SJSA1 (cell line): ENCODE measurements around the gene ACSM2A. TPM values are rescaled to one million over a fixed set of nuclear protein-coding genes. Genes with fewer than 3 reads are reported as not detected.
"Not testable (repeated sequence)": the region's sequence is repeated elsewhere in the genome, so short reads cannot be mapped to it uniquely, and the experiment has no call there.

Source experiments
- DNase-seq, 2 experiments: peaks; one replicate each; pipeline ENCODE4 v3.0.0-alpha.2; 2015 to 2020; ENCODE audit warnings: low spot score in 2 of 2, low read depth in 1 of 2
- H3K27ac ChIP-seq: fragments of 250-450 bp; sonication (Bioruptor Pico); 2 replicates; pipeline ENCODE4 v1.5.1; 2020; ENCODE audit warnings: mild to moderate bottlenecking, moderate library complexity
- H3K27me3 ChIP-seq: fragments of 250-450 bp; sonication (Bioruptor Pico); replicated peaks from 2 replicates; pipeline ENCODE4 v1.5.1; 2020; ENCODE audit warnings: mild to moderate bottlenecking, moderate library complexity
- H3K36me3 ChIP-seq: fragments of 250-450 bp; sonication (Bioruptor Pico); 2 replicates; pipeline ENCODE4 v1.5.1; 2020; ENCODE audit warnings: mild to moderate bottlenecking
- H3K4me1 ChIP-seq: fragments of 250-450 bp; sonication (Bioruptor Pico); replicated peaks from 2 replicates; pipeline ENCODE4 v1.6.1; 2021; ENCODE audit warnings: mild to moderate bottlenecking
- H3K4me3 ChIP-seq: fragments of 250-450 bp; sonication (Bioruptor Pico); 2 replicates; pipeline ENCODE4 v1.5.1; 2020; ENCODE audit warnings: mild to moderate bottlenecking
- H3K9me3 ChIP-seq: fragments of 250-450 bp; sonication (Bioruptor Pico); replicated peaks from 2 replicates; pipeline ENCODE4 v1.5.1; 2020; ENCODE audit warnings: mild to moderate bottlenecking
- total RNA-seq: library from RNA; depleted of rRNA; stranded (reverse); fragments of >200 nt; shearing (Covaris generic); gene quantifications from 2 replicates; pipeline ENCODE4 v1.2.3, GENCODE V29; 2014

Gene ACSM2A
- total RNA-seq, 1 experiment from 2014 or later: not detected

GRCh38 chr16:20430480-20430879, 20.8 kb upstream of the ACSM2A start:
- DNase-seq, H3K4me3 ChIP-seq, H3K36me3 ChIP-seq, H3K9me3 ChIP-seq, H3K4me1 ChIP-seq, H3K27ac ChIP-seq, H3K27me3 ChIP-seq: not testable (repeated sequence)

- Histone ChIP-seq H3K36me3 (no peaks in the 10 kb centered on the region), H3K4me3 (no peak overlapping the region), H3K9me3 (no peaks in the 10 kb centered on the region), H3K4me1 (no peaks in the 10 kb centered on the region), H3K27me3 (no peaks in the 10 kb centered on the region), H3K27ac (no peak overlapping the region)
- no peak for DNase-seq
Measured at GRCh38 chr16:20430948-20431347, 20.4 kb upstream of the ACSM2A start.

GRCh38 chr16:20438950-20439349, 12.4 kb upstream of the ACSM2A start:
- not testable (repeated sequence) for DNase-seq, H3K27ac ChIP-seq, H3K36me3 ChIP-seq, H3K27me3 ChIP-seq, H3K4me1 ChIP-seq, H3K9me3 ChIP-seq, H3K4me3 ChIP-seq

GRCh38 chr16:20439820-20440231, 11.5 kb upstream of the ACSM2A start:
- DNase-seq, H3K4me3 ChIP-seq: not testable (repeated sequence)

GRCh38 chr16:20440731-20441130, 10.6 kb upstream of the ACSM2A start:
- H3K4me1 ChIP-seq, H3K9me3 ChIP-seq, H3K36me3 ChIP-seq, DNase-seq, H3K27ac ChIP-seq, H3K27me3 ChIP-seq, H3K4me3 ChIP-seq: not testable (repeated sequence)

More at GRCh38 chr16:20439820-20440231, 11.5 kb upstream of the ACSM2A start:
- H3K4me1 ChIP-seq, H3K27me3 ChIP-seq, H3K27ac ChIP-seq, H3K9me3 ChIP-seq, H3K36me3 ChIP-seq: not testable (repeated sequence)

DNA sequence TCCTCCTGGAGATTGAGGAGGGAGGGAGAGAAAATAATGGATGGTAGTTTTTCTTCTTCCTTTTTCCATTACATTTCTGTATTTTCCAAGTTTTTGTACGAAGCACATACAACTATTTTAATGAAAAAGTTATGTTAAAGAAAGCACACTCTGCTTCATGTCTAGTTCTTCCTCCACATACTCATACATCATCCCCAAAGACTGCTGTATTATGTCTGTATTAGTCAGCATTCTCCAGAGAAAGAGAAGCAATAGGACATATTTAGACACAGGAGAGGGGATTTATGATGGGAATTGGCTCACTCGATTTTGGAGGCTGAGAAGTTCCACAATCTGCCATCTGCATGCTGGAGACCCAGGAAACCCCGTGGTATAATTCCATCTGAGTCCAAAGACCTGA, 10.1 kb upstream of the ACSM2A start:
- no peak for DNase-seq
- Histone ChIP-seq H3K27me3 (no peaks in the 10 kb centered on the region), H3K9me3 (no peaks in the 10 kb centered on the region), H3K4me1 (no peaks in the 10 kb centered on the region), H3K36me3 (no peaks in the 10 kb centered on the region), H3K4me3 (no peak overlapping the region), H3K27ac (no peak overlapping the region)

GRCh38 chr16:20441859-20442258, 9.5 kb upstream of the ACSM2A start:
- not testable (repeated sequence) for DNase-seq, H3K36me3 ChIP-seq, H3K4me1 ChIP-seq, H3K27ac ChIP-seq, H3K27me3 ChIP-seq, H3K4me3 ChIP-seq, H3K9me3 ChIP-seq

- DNase-seq, H3K27ac ChIP-seq, H3K4me3 ChIP-seq, H3K9me3 ChIP-seq, H3K4me1 ChIP-seq, H3K36me3 ChIP-seq, H3K27me3 ChIP-seq: not testable (repeated sequence)
Measured at GRCh38 chr16:20446652-20447393, 4.5 kb upstream of the ACSM2A start.

DNA sequence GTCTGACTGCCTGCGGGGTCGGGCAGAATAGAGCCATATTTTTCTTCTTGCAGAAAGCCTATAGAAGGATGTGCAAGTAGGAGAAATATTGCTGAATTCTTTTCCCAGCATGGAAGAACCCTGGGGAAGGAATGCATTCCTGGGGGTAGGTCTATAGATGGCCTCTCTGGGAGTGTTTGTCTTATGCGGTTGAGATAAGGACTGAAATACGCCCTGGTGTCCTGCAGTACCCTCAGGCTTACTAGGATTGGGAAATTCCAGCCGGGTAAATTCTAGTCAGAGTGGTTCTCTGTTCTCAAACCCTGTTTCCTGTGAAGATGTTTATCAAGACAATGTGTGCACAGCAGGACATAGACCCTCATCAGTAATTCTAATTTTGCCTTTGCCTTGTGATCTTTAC, 2.3 kb downstream of the ACSM2A start:
- DNase-seq, H3K4me3 ChIP-seq, H3K9me3 ChIP-seq: not testable (repeated sequence)

GRCh38 chr16:20459227-20459626, 7.9 kb downstream of the ACSM2A start:
- not testable (repeated sequence) for H3K27me3 ChIP-seq, H3K36me3 ChIP-seq, H3K4me1 ChIP-seq, DNase-seq, H3K9me3 ChIP-seq, H3K4me3 ChIP-seq, H3K27ac ChIP-seq

More for the DNA sequence above, 2.3 kb downstream of the ACSM2A start:
- H3K27me3 ChIP-seq, H3K4me1 ChIP-seq, H3K27ac ChIP-seq, H3K36me3 ChIP-seq: not testable (repeated sequence)

DNA sequence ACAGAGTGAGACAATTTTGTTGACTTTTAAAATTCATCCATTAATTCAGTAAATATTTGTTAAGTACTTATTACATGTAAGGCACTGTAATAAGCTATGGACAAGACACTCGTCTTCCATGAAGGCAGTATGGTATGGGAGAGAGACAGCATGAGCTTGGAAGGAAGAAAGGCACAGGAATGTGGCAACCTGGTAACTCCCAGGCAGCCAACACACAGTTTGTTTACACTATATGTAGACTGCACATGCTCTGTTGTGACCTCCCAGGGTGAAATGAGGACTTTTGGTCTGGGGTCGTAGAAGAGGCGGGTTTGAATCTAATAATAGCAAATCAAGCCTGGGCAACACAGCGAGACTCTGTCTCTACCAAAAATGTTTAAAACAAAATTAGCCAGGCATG, 9.0 kb downstream of the ACSM2A start:
- H3K36me3 ChIP-seq, DNase-seq, H3K9me3 ChIP-seq: not testable (repeated sequence)

GRCh38 chr16:20468954-20469353, 17.6 kb downstream of the ACSM2A start:
- DNase-seq, H3K9me3 ChIP-seq, H3K27ac ChIP-seq, H3K4me1 ChIP-seq, H3K4me3 ChIP-seq, H3K36me3 ChIP-seq, H3K27me3 ChIP-seq: not testable (repeated sequence)

More for the DNA sequence above, 9.0 kb downstream of the ACSM2A start:
- not testable (repeated sequence) for H3K4me3 ChIP-seq, H3K27ac ChIP-seq, H3K4me1 ChIP-seq, H3K27me3 ChIP-seq

DNA sequence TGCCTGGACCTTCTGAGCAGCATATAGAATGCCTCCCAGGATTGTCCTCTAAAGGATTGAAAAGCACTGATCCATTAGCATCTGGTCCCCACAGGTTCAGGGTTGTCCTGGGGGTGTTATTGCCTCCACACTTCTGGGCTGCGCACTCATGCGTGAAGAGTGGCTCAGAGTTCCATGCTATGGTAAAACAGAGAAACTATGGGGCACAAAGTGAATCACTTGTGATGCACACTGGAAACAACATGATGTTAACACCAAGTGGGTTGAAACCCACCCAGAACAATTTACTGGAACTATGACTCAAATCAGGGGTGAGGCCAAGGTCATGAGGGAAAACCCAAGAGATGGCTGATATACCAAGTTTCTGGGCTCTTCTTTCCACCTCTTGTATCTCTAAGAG, 18.6 kb downstream of the ACSM2A start:
- not testable (repeated sequence) for H3K4me1 ChIP-seq, H3K36me3 ChIP-seq, H3K9me3 ChIP-seq, H3K27ac ChIP-seq, H3K27me3 ChIP-seq, DNase-seq, H3K4me3 ChIP-seq

DNA sequence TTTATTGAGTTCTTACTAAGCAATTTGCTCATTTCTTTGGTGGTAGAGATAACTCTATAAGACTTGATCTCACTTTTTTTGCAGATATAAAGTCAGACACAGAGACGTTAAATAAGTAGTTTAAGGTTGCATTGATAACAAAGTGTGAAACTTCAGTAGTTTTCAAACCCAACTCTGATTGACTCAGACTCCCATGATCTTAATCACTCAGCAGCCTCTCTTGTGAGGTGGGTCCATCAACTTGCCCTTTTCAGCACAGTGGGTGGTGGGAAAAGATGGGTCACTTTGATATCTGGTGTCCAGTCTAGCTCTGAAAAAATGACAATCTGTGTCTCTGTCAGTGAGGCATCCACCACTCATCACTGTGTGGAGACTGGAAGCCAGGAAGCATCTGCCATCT, 19.4 kb downstream of the ACSM2A start:
- DNase-seq: not testable (repeated sequence)

GRCh38 chr16:20477188-20477744, 25.9 kb downstream of the ACSM2A start:
- not testable (repeated sequence) for H3K36me3 ChIP-seq, H3K4me3 ChIP-seq, H3K27ac ChIP-seq, H3K4me1 ChIP-seq, H3K9me3 ChIP-seq, DNase-seq, H3K27me3 ChIP-seq

More for the DNA sequence above, 19.4 kb downstream of the ACSM2A start:
- H3K27ac ChIP-seq, H3K4me3 ChIP-seq, H3K4me1 ChIP-seq, H3K36me3 ChIP-seq, H3K9me3 ChIP-seq, H3K27me3 ChIP-seq: not testable (repeated sequence)
